Pancreas (tissue), 10 donors: ENCODE results near the gene AFAP1L1. TPM values are rescaled to one million over a fixed set of nuclear protein-coding genes. Genes with fewer than 3 reads are reported as not detected.
A peak's percentile ranks its signal among the peaks of the same experiment; 100 is the strongest.

Experiments
- ATAC-seq, 4 donors: fragments of 200-7000 bp; cut with Tn5 transposase; one replicate each; pipeline versions ENCODE4 v1.8.0 to v1.9.1; 2020; ENCODE audit warnings: mild to moderate bottlenecking in 4 of 4, moderate library complexity in 4 of 4
- DNase-seq, 6 donors: peaks; one replicate each; pipeline ENCODE4 v3.0.0-alpha.2; 2020
- FAIRE-seq: peaks from 2 replicates; lab custom pipeline; 2012; peaks lifted over from hg19 to GRCh38; lab: Jason Lieb, UNC
- H3K27ac ChIP-seq, 4 donors: fragments of 200-600 bp; sonication (generic); 1 replicate in 3 of 4; 2 replicates in 1 of 4; pipeline versions ENCODE4 v1.5.0 to v1.8.0; 2020
- H3K27me3 ChIP-seq, 4 donors: fragments of 200-600 bp; one replicate each; pipeline ENCODE4 v1.8.0; 2021
- H3K36me3 ChIP-seq, 3 donors: fragments of 200-600 bp; sonication (generic) in 1 of 3; one replicate each; pipeline versions ENCODE4 v1.5.0 to v1.8.0; 2020 to 2021
- H3K4me1 ChIP-seq, 3 donors: fragments of 200-600 bp; one replicate each; pipeline ENCODE4 v1.8.0; 2021
- H3K4me3 ChIP-seq, 4 donors: fragments of 200-600 bp; sonication (generic) in 2 of 4; one replicate each; pipeline versions ENCODE4 v1.5.0 to v1.8.0; 2020 to 2021
- H3K9me3 ChIP-seq, 4 donors: fragments of 200-600 bp; one replicate each; pipeline ENCODE4 v1.8.0; 2021
- CTCF ChIP-seq, 4 donors: fragments of 200-600 bp; sonication (generic) in 3 of 4; IDR thresholded peaks; one replicate each; pipeline versions ENCODE4 v1.5.0 to v1.8.0; 2021; ENCODE audit warnings: antibody characterized with exemption in 4 of 4
- WGBS, 2 donors: extraction: QIAGEN DNeasy Blood & Tissue Kit; methylation state at CpG; one replicate each; pipeline ENCODE4 v1.1.7; 2013; 5-methylcytosine and 5-hydroxymethylcytosine counted together
- intact Hi-C, 3 donors: fragments of 100-400 bp; cut with DNase I; formaldehyde crosslinking; loops; one replicate each; pipeline versions ENCODE4 v1.11.1 to v1.14.2; 2022
- polyA plus RNA-seq, 2 donors: library from polyadenylated mRNA; stranded (reverse); fragments of 200-250 nt; gene quantifications; one replicate each; pipeline ENCODE4 v1.2.3, GENCODE V29; 2013
- total RNA-seq, 6 donors: library from RNA; stranded (reverse); fragmentation: NEBNext Ultra II Directional in 4 of 6; extraction: Animal tissue kit (Norgen Biotek cat#: 25700) in 4 of 6; gene quantifications; one replicate each; pipeline versions ENCODE4 v1.2.1 to v1.2.4, GENCODE V29; 2021 to 2023
- donor health status: healthy with polysubstance abuse.
- donor health status: DM: no; HTN: no; CAD: no; lungs with moderate emphysema.
- donor health status: DM: no; HTN: no; CAD: no.
- donor health status: control.
- donor health status: control.
- donor health status: Bipolar disorder and iron deficiency.
- donor health status: DM: yes; HTN: yes; CAD: no.
- donor health status: DM: no; HTN: no; CAD: no.
- donor health status: DM: no; HTN: no; CAD: no.
- donor health status: DM: yes; HTN: yes; CAD: no.

Gene AFAP1L1
- total RNA-seq (1 to 10 TPM in 3 of 6 donors, under 1 TPM in 3; 0.54 to 2.4 (median 1.00) TPM), polyA plus RNA-seq (1 to 10 TPM; 1.5 to 1.7 TPM)

- no peak for FAIRE-seq
- Histone ChIP-seq H3K27me3 (no peaks in the 10 kb centered on the region), H3K36me3 (no peaks in the 10 kb centered on the region), H3K27ac (no peak within 1 kb of the TSS), H3K4me1 (peaks cover 0 to 3% (median 0%) of the 10 kb centered on the region in 3 donors), H3K4me3 (peak within 1 kb of the TSS; percentile 19 to 60 (median 32)), H3K9me3 (no peaks in the 10 kb centered on the region)
- TF ChIP-seq CTCF (IDR thresholded peaks at IDR 0.05), result no peak
- peak; percentile 25 to 79 (median 36) for DNase-seq
- ATAC-seq, result peak; percentile 78 to 91 (median 86)
- 0 to 1% methylated on average over 67 to 81 of the region's 81 CpGs for WGBS, 2 donors
- intact Hi-C loops, result no loop called here
These were observed at the start of gene AFAP1L1 for GRCh38 chr5:149271716-149272563. Gene AFAP1L1, plus strand, starts transcription at chr5:149271859. Its CDS starts 110 bp downstream, at chr5:149271969.

GRCh38 chr5:149223081-149223848, 48.4 kb upstream of the AFAP1L1 start:
- Histone ChIP-seq H3K4me1 (no peaks in the 10 kb centered on the region), H3K9me3 (no peaks in the 10 kb centered on the region), H3K4me3 (no peak overlapping the region), H3K27ac (no peak overlapping the region), H3K27me3 (no peaks in the 10 kb centered on the region), H3K36me3 (no peaks in the 10 kb centered on the region)
- no peak for TF ChIP-seq CTCF (IDR thresholded peaks at IDR 0.05)
- DNase-seq, result no peak
- intact Hi-C loops, result loop anchor here in 1 of 3 donors (10.0 kb wide), 1 partner anchor 88 kb away; no protein-coding TSS in a partner anchor
- WGBS, 2 donors, result 81 to 82% methylated on average over 11 of the region's 11 CpGs
- ATAC-seq, result peak in 2 of 4 donors; percentile 28 to 36
- FAIRE-seq, result no peak

- intact Hi-C loops, result loop anchor here in 1 of 3 donors (10.0 kb wide), 1 partner anchor 89 kb away; no protein-coding TSS in a partner anchor
- ATAC-seq (no peak), DNase-seq (no peak), FAIRE-seq (no peak)
- TF ChIP-seq CTCF (IDR thresholded peaks at IDR 0.05), result no peak
- Histone ChIP-seq H3K36me3 (no peaks in the 10 kb centered on the region), H3K9me3 (no peaks in the 10 kb centered on the region), H3K27ac (no peak overlapping the region), H3K27me3 (no peaks in the 10 kb centered on the region), H3K4me3 (no peak overlapping the region), H3K4me1 (no peaks in the 10 kb centered on the region)
- 74 to 84% methylated on average over 5 of the region's 5 CpGs for WGBS, 2 donors
These were observed 47.4 kb upstream of the AFAP1L1 start for GRCh38 chr5:149224282-149224681.

GRCh38 chr5:149227168-149227826, 44.4 kb upstream of the AFAP1L1 start:
- Histone ChIP-seq H3K36me3 (no peaks in the 10 kb centered on the region), H3K9me3 (no peaks in the 10 kb centered on the region), H3K4me1 (no peaks in the 10 kb centered on the region), H3K27me3 (no peaks in the 10 kb centered on the region), H3K4me3 (no peak overlapping the region), H3K27ac (no peak overlapping the region)
- TF ChIP-seq CTCF (IDR thresholded peaks at IDR 0.05), result no peak
- ATAC-seq, result no peak
- intact Hi-C loops, result loop anchor here in 1 of 3 donors (10.0 kb wide), 1 partner anchor 92 kb away; no protein-coding TSS in a partner anchor
- 63 to 76% methylated on average over 2 of the region's 2 CpGs for WGBS, 2 donors
- no peak for FAIRE-seq
- no peak for DNase-seq
